ENCODE results near the gene STEAP2. TPM values are rescaled to one million over a fixed set of nuclear protein-coding genes. Genes with fewer than 3 reads are reported as not detected.

Gene STEAP2
- total RNA-seq, 1 donor from 2014 or later, result 0.49 TPM

GRCh38 chr7:90271753-90272152, 60.2 kb downstream of the STEAP2 start:
- no peak for TF ChIP-seq CTCF (IDR thresholded peaks at IDR 0.05; ENCODE audit: unreplicated experiment)
- Mint-ChIP-seq H3K9me3 (ENCODE audit: unreplicated experiment) (no peaks in the 10 kb centered on the region), H3K4me1 (ENCODE audit: unreplicated experiment) (no peaks in the 10 kb centered on the region), H3K27ac (ENCODE audit: unreplicated experiment) (no peak overlapping the region), H3K36me3 (ENCODE audit: low read depth, unreplicated experiment) (no peaks in the 10 kb centered on the region), H3K27me3 (ENCODE audit: unreplicated experiment) (no peaks in the 10 kb centered on the region), H3K4me3 (ENCODE audit: unreplicated experiment) (no peak overlapping the region)
- DNase-seq (ENCODE audit: low spot score), result no peak

GRCh38 chr7:90272242-90272641, 60.7 kb downstream of the STEAP2 start:
- DNase-seq (ENCODE audit: low spot score), result no peak
- Mint-ChIP-seq H3K27ac (ENCODE audit: unreplicated experiment) (no peak overlapping the region), H3K4me1 (ENCODE audit: unreplicated experiment) (no peaks in the 10 kb centered on the region), H3K27me3 (ENCODE audit: unreplicated experiment) (no peaks in the 10 kb centered on the region), H3K9me3 (ENCODE audit: unreplicated experiment) (no peaks in the 10 kb centered on the region), H3K36me3 (ENCODE audit: low read depth, unreplicated experiment) (no peaks in the 10 kb centered on the region), H3K4me3 (ENCODE audit: unreplicated experiment) (no peak overlapping the region)
- no peak for TF ChIP-seq CTCF (IDR thresholded peaks at IDR 0.05; ENCODE audit: unreplicated experiment)

GRCh38 chr7:90274161-90274560, 62.6 kb downstream of the STEAP2 start:
- TF ChIP-seq CTCF (IDR thresholded peaks at IDR 0.05; ENCODE audit: unreplicated experiment), result no peak
- Mint-ChIP-seq H3K36me3 (ENCODE audit: low read depth, unreplicated experiment) (no peaks in the 10 kb centered on the region), H3K27me3 (ENCODE audit: unreplicated experiment) (no peaks in the 10 kb centered on the region), H3K27ac (ENCODE audit: unreplicated experiment) (no peak overlapping the region), H3K4me3 (ENCODE audit: unreplicated experiment) (no peak overlapping the region), H3K4me1 (ENCODE audit: unreplicated experiment) (no peaks in the 10 kb centered on the region), H3K9me3 (ENCODE audit: unreplicated experiment) (no peaks in the 10 kb centered on the region)
- no peak for DNase-seq (ENCODE audit: low spot score)

- H3K27ac Mint-ChIP-seq (ENCODE audit: unreplicated experiment), result no peak overlapping the region
- H3K27me3 Mint-ChIP-seq (ENCODE audit: unreplicated experiment), result no peaks in the 10 kb centered on the region
- DNase-seq (ENCODE audit: low spot score), result no peak
- no peaks in the 10 kb centered on the region for H3K36me3 Mint-ChIP-seq (ENCODE audit: low read depth, unreplicated experiment)
- H3K4me3 Mint-ChIP-seq (ENCODE audit: unreplicated experiment), result no peak overlapping the region
- H3K4me1 Mint-ChIP-seq (ENCODE audit: unreplicated experiment), result no peaks in the 10 kb centered on the region
- no peak for TF ChIP-seq CTCF (IDR thresholded peaks at IDR 0.05; ENCODE audit: unreplicated experiment)
- H3K9me3 Mint-ChIP-seq (ENCODE audit: unreplicated experiment), result no peaks in the 10 kb centered on the region
Observed at GRCh38 chr7:90276033-90276728, 64.6 kb downstream of the STEAP2 start.

Other genes with a start within 250 kb of the STEAP2 start
- 1.0 TPM for gene STEAP1, start 57.3 kb upstream of the STEAP2 start, total RNA-seq (ENCODE audit: unreplicated experiment)
- gene CFAP69, start 33.4 kb downstream of the STEAP2 start, total RNA-seq (ENCODE audit: unreplicated experiment), result 1.8 TPM
- not detected for gene FAM237B, start 109.6 kb downstream of the STEAP2 start, total RNA-seq (ENCODE audit: unreplicated experiment)
- 21.6 TPM for gene GTPBP10, start 135.0 kb downstream of the STEAP2 start, total RNA-seq (ENCODE audit: unreplicated experiment)
- 29.0 TPM for gene CLDN12, start 191.7 kb downstream of the STEAP2 start, total RNA-seq (ENCODE audit: unreplicated experiment)

Measured in endothelial cell (in vitro differentiated cells).